ENCODE results near the gene TRMT1. TPM values are rescaled to one million over a fixed set of nuclear protein-coding genes. Genes with fewer than 3 reads are reported as not detected.

TRMT1 gene
- total RNA-seq, 6 experiments from 2014 or later: 36.3 to 49.9 (median 39.6) TPM

DNA sequence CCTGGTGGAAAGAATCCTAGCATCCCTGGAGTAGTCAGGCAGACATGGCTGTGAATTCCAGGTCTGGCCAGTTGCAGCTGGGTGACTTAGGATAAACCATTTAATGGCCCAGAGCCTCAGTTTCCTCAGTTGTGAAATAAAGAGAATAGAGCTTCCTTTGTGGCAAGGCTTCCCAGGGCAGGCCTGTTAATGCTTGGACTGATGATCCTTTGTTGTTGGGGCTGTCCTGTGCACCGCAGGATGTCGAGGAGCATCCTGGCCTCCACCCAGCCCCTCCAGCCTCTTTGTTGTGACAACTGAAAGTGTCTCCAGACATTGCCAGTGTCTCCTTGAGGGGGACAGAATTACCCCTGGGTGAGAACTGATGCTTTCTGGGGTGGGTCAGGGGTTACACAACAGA lies 30.2 kb downstream of the TRMT1 start:
- no peak overlapping the region for H3K4me3 Mint-ChIP-seq
- peaks cover 9% of the 10 kb centered on the region for H3K27me3 Mint-ChIP-seq (ENCODE audit: insufficient read depth)
- no peak for DNase-seq
- H3K4me1 Mint-ChIP-seq (ENCODE audit: low read depth): no peaks in the 10 kb centered on the region; the same call in 1 of the 2 replicates
- TF ChIP-seq, protein P1, sequence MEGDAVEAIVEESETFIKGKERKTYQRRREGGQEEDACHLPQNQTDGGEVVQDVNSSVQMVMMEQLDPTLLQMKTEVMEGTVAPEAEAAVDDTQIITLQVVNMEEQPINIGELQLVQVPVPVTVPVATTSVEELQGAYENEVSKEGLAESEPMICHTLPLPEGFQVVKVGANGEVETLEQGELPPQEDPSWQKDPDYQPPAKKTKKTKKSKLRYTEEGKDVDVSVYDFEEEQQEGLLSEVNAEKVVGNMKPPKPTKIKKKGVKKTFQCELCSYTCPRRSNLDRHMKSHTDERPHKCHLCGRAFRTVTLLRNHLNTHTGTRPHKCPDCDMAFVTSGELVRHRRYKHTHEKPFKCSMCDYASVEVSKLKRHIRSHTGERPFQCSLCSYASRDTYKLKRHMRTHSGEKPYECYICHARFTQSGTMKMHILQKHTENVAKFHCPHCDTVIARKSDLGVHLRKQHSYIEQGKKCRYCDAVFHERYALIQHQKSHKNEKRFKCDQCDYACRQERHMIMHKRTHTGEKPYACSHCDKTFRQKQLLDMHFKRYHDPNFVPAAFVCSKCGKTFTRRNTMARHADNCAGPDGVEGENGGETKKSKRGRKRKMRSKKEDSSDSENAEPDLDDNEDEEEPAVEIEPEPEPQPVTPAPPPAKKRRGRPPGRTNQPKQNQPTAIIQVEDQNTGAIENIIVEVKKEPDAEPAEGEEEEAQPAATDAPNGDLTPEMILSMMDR (IDR thresholded peaks at IDR 0.05): no peak
- H3K27ac Mint-ChIP-seq: no peak overlapping the region
- H3K9me3 Mint-ChIP-seq: no peaks in the 10 kb centered on the region
- peaks cover 17% of the 10 kb centered on the region; the same call in 1 of the 2 replicates for H3K36me3 Mint-ChIP-seq (ENCODE audit: low read depth)

DNA sequence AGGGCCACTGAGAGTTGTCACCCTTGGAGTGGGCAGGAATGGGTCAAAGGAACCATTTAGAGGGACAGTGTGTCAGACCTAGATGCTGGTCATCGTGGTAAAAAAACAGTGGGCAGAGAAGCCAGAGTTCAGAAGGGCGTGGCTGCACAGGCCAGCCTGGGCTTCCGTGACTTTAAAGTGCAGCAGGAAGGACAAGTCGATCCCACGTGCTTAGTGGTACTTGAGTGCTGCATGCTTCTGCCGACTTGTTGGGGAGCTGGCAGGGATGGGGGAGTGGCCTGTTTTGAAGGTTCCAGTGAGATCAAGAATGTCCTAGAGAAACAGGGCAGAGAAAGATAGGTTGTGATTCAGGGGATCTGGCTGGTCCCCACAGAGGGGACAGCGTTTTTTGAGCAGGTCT lies 30.9 kb downstream of the TRMT1 start:
- Mint-ChIP-seq H3K27me3 (ENCODE audit: insufficient read depth) (peaks cover 9% of the 10 kb centered on the region), H3K4me3 (no peak overlapping the region), H3K9me3 (no peaks in the 10 kb centered on the region), H3K36me3 (ENCODE audit: low read depth) (peaks cover 17% of the 10 kb centered on the region; the same call in 1 of the 2 replicates), H3K27ac (no peak overlapping the region), H3K4me1 (ENCODE audit: low read depth) (no peaks in the 10 kb centered on the region; the same call in 1 of the 2 replicates)
- TF ChIP-seq, protein P1 (IDR thresholded peaks at IDR 0.05): no peak
- no peak for DNase-seq

DNA sequence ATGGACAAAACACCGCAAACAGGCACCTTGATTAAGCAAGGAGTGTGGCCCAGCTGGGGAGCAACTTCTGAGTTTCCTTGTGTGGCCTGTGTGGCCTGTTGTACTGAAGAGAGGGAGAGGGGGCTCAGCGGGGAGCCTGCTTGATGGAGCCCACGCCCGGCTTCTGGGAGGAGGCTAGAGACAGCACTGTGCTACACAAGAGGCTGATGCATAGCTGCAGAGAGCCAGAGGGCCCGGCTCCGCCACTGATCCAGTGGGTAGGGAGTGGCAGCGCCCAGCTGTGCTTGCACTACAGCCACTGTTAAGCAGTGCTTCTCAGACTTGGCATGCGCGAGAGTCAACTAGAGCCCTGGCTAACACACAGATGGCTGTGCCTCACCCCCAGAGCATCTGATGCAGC lies 32.9 kb downstream of the TRMT1 start:
- Mint-ChIP-seq H3K4me3 (no peak overlapping the region), H3K27ac (no peak overlapping the region; the same call in 1 of the 2 replicates), H3K4me1 (ENCODE audit: low read depth) (peaks cover 16% of the 10 kb centered on the region), H3K36me3 (ENCODE audit: low read depth) (peaks cover 16% of the 10 kb centered on the region; the same call in 1 of the 2 replicates), H3K27me3 (ENCODE audit: insufficient read depth) (peaks cover 8% of the 10 kb centered on the region), H3K9me3 (no peaks in the 10 kb centered on the region)
- TF ChIP-seq, protein P1 (IDR thresholded peaks at IDR 0.05): no peak
- DNase-seq: no peak

DNA sequence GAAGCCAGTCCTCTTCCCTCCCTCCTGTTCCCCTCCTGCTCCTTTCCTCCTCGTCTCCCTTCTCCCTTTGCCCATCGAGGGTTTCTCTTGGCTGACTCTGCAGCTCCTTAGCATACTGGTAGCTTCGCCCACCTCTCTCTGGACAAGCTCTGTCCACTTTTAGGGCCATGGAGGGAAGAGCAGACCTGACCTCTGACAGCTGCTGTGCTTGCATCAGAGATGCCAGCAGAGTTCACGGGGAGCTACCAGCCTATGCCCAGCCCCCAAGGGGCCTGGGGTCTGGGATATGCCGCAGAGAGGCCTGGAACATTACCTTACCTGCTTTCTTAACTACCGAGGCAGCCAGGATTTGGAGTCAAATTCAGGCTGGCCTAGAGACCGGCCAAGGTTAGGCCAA lies 33.5 kb downstream of the TRMT1 start:
- peaks cover 8% of the 10 kb centered on the region for H3K27me3 Mint-ChIP-seq (ENCODE audit: insufficient read depth)
- TF ChIP-seq, protein P1 (IDR thresholded peaks at IDR 0.05): no peak
- no peak for DNase-seq
- H3K9me3 Mint-ChIP-seq: no peaks in the 10 kb centered on the region
- no peak overlapping the region for H3K4me3 Mint-ChIP-seq
- H3K4me1 Mint-ChIP-seq (ENCODE audit: low read depth): peaks cover 16% of the 10 kb centered on the region
- no peak overlapping the region for H3K27ac Mint-ChIP-seq
- H3K36me3 Mint-ChIP-seq (ENCODE audit: low read depth): peaks cover 13% of the 10 kb centered on the region; the same call in 1 of the 2 replicates

DNA sequence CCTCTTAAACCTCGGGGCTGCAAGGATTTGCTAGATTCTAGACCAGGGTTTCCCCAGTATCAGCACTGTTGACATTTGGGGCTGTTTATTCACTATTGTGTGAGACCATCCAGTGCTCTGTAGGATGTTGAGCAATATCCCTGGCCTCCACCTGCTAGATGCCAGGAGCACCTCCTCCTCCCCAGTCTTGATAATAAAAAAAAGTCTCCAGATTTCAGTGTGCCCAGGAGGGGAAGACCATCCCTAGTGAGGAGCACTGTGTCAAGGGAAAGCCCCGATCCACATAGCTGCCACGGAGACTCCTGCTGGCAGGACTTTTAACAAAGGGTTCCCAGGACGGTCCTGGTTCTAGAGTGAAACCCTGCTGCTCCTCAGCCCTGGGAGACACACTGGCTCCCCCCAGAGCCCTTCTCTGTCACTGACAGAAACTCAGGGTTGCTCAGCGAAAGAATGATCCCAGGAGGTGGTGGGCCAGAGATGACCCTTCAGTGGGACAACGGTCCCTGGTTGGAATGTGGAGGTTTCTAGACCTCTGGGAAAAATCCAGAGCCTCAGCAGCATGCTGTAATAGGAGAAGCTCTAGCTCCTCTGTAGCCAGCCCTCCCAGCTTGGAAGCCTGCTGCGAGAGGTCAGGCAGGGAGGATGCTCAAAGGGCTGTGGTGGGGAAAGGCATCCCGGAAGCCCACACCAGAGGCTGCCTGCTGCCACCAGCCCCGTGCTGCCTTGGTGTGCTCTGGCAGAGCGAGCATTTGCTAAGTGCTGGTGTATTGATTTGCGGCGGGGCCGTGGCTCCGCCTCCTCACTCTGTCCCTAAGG lies 34.1 kb downstream of the TRMT1 start:
- Mint-ChIP-seq H3K27ac (no peak overlapping the region), H3K4me3 (no peak overlapping the region), H3K36me3 (ENCODE audit: low read depth) (peaks cover 13% of the 10 kb centered on the region; the same call in 1 of the 2 replicates), H3K9me3 (no peaks in the 10 kb centered on the region), H3K4me1 (ENCODE audit: low read depth) (peaks cover 16% of the 10 kb centered on the region), H3K27me3 (ENCODE audit: insufficient read depth) (peaks cover 8% of the 10 kb centered on the region)
- TF ChIP-seq, protein P1 (IDR thresholded peaks at IDR 0.05): peak; percentile 49
- no peak for DNase-seq

Measured in HFFc6 (cell line).